Measurements from ENCODE around the gene CENPU.
"Not testable (repeated sequence)": the region's sequence is repeated elsewhere in the genome, so short reads cannot be mapped to it uniquely, and the experiment has no call there.

CENPU gene

GRCh38 chr4:184733654-184734524, at the start of gene CENPU:
TSS of gene CENPU (minus strand) at chr4:184734096. CDS start at chr4:184734062, 34 bp downstream.
- peak; percentile 91 to 92 for DNase-seq (ENCODE audit: low read depth in 2 of 2)

- DNase-seq (ENCODE audit: low read depth in 2 of 2) = no peak
Measured at GRCh38 chr4:184782731-184783373, 49.0 kb upstream of the CENPU start.

DNA sequence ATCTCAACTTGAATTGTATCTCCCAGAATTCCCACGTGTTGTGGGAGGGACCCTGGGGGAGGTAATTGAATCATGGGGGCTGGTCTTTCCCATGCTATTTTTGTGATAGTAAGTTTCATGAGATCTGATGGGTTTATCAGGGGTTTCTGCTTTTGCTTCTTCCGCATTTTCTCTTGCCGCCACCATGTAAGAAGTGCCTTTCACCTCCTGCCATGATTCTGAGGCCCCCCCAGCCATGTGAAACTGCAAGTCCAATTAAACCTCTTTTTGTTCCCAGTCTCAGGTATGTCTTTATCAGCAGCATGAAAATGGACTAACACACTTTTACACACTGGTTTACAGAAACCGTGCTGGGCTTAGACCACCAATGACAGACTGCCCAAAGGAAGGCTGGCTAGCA, 45.3 kb upstream of the CENPU start:
- DNase-seq (ENCODE audit: low read depth in 2 of 2) = not testable (repeated sequence)

DNA sequence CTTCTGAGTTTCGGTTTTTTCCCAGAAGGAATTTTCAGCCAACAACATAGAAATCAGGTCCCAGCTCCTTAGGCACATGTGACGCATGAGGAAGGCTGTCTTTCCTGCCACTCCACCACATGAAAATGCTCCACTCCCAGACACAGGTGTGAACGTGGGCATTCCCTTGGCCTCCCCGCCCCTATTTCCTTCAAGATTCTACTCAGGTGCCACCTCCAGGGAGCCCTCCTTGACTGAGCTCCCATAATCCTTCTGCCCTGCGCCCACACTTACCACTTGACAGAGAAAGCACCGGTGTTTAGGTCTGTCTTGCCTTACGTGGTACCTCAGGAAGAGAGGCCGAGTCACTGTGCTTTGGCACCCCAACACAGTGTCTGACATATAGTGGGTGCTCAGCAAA, 44.4 kb upstream of the CENPU start:
- no peak for DNase-seq (ENCODE audit: low read depth in 2 of 2)

DNA sequence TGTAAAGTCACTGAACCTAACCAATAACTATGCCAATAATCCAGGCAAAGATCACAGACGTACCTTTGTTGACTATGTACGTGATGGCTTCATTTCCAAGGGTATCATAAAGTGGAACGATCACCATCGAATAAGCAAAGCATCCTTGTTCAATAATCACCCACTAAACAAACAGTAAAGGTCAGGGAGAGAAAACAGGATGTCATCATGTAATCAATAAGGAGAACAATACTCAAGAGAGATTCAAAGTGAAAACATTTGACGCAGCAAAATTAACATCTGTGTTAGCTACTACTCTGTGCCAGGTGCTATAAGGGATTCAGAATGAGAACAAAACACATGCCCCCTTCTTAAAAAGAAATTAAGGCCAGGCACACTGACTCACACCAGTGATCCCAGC, 42.9 kb upstream of the CENPU start:
- DNase-seq (ENCODE audit: low read depth in 2 of 2) = no peak

- no peak for DNase-seq (ENCODE audit: low read depth in 2 of 2)
Measured at GRCh38 chr4:184775854-184776555, 42.1 kb upstream of the CENPU start.

DNA sequence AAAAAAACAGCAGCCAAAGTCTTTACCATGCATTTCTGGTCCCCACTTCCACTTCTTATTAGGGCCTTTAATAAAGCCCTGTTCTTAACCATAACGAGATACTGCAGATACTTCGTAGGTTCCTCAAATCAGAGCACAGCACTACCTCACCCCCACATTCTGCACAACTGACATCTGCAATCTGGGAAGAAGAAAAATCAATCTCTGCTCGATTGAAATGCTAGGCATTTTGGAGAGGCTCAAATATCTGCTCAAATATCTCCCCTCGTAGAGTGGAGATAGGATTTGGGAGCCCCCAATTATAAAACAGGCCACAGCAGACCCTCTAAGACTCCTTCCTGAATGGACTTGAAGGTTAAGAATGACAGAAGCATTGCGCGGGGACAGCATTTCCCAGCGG, 40.3 kb upstream of the CENPU start:
- DNase-seq (ENCODE audit: low read depth in 2 of 2) = no peak

GRCh38 chr4:184771416-184771815, 37.5 kb upstream of the CENPU start:
- DNase-seq (ENCODE audit: low read depth in 2 of 2) = no peak

GRCh38 chr4:184769141-184769765, 35.4 kb upstream of the CENPU start:
- DNase-seq (ENCODE audit: low read depth in 2 of 2) = no peak

- DNase-seq (ENCODE audit: low read depth in 2 of 2) = no peak
Measured at GRCh38 chr4:184768296-184768695, 34.4 kb upstream of the CENPU start.

DNA sequence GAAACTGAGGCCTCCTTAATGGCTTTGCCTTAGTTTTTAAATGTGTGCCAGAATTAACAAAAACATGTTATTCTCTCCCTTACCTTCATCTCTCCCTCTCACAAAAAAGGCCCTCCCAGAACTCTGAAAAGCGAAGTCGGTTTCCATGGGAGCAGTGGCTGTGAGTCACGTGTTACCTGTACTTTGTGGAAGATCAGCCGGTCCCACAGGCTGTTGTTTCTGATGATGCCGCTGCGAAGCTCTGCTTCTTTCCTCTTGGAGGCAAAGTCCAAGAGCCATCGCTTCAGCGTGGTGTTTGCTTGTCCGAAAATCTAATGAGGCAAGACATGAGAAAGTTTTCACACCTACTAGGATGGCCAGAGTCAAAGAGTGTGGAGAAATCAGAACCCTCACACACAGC, 32.5 kb upstream of the CENPU start:
- DNase-seq (ENCODE audit: low read depth in 2 of 2) = no peak

DNA sequence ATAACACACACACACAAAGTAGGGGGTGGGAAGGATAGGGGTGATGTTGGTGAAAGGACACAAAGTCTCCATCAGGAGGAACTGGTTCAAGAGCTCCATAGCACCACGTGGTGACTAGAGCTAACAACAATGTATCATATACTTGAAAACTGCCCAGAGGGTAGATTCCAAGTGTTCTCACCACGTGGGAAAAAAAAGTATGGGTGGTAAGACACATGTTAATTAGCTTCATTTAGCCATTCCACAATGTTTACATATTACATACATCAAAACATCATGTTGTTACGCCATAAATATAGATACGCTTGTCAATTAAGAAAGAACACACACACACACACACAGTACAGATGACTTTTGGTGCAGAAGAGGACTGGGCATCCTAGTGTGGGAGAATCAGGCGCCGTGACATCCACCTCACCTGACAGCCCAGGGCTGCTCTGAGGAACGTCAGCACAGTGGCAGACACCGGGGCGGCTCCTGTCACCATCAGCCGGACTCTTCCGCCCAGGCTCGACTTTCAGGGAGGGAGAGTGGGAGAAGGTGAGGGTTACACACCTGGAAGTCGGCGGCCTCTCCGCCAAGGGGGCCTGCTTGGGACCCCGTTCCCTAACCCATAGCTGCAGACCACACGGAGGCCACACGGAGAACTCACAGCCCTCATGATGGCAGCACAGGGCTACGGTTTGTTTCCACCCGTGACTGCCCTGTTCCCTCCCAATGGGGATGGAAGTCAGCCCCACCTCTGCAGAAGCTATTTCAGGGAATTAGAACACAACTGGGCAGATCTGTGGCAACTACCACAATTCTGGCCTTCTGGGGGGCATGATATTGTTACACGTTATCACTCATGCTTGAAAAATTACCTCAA, 31.8 kb upstream of the CENPU start:
- DNase-seq (ENCODE audit: low read depth in 2 of 2) = no peak

GRCh38 chr4:184764601-184765000, 30.7 kb upstream of the CENPU start:
- DNase-seq (ENCODE audit: low read depth in 2 of 2) = no peak

DNA sequence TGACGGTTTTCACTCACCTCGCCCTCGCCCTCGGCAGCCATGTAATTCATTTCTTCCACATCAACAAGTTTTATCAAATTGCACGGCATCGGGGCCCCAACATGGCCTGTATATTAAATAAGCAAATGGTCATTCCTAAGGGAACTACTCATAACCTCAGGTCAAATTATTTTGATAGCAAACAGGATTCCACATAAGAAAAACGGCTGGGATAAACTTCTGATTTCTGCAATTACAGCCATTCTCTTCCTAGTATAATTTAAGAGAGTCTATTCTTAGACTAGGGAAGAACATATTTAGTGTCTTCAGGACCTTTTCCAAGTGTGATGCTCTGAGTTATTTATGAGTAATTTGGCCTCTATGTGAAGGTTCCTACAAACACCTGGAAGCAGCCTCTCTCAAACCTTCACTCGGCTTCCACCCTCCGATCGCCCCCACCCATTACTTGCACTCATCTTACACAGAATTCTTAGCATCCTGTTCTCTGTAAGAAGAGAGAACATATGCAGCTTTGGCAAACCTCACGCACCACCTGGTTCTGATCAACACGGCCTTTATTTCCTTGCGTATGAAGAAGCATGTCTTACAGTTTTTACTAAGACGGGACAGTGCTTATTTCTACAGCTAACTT, 29.4 kb upstream of the CENPU start:
- DNase-seq (ENCODE audit: low read depth in 2 of 2) = no peak

- peak in 1 of 2 experiments; percentile 8 for DNase-seq (ENCODE audit: low read depth in 2 of 2)
Measured at GRCh38 chr4:184762100-184762499, 28.2 kb upstream of the CENPU start.

DNA sequence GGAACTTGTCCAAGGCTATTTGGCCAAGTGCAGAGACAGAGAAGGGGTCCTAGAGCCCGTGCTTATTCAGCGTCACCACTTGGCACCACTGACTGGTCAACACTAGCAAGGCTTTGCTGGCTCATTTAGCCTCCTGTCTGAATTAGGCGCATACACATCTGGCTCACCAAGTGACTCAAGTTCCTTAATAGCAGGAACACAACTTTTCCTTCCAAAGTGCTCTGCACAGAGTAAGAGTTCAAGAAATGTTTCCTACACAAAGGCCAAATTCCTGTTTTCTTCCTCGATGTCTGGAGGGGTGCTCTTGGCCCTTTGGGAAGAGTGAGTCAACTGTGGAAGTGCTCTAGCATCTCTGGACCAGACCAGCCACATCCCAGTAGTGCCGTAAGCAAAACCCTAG, 26.8 kb upstream of the CENPU start:
- no peak for DNase-seq (ENCODE audit: low read depth in 2 of 2)

GRCh38 chr4:184757810-184758209, 23.9 kb upstream of the CENPU start:
- no peak for DNase-seq (ENCODE audit: low read depth in 2 of 2)

DNA sequence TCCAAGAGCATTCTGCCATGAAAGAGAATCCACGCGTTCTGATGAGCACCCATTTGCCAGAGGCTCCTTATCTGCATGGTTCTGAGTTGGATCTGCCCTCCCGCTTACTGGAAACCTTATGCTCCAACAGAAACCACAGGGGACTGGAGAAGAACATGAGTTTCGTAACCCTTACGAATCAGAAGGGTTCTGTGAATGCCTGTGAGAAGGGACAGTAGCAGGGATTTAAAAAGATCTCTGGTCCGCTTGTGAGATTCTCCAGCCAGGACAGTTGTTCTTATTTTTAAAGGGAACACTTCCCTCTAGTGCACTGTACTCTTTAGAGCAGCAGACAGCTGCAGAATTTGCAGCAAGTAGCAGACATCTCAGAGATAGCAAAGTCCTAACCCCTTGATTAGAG, 22.5 kb upstream of the CENPU start:
- no peak for DNase-seq (ENCODE audit: low read depth in 2 of 2)

DNA sequence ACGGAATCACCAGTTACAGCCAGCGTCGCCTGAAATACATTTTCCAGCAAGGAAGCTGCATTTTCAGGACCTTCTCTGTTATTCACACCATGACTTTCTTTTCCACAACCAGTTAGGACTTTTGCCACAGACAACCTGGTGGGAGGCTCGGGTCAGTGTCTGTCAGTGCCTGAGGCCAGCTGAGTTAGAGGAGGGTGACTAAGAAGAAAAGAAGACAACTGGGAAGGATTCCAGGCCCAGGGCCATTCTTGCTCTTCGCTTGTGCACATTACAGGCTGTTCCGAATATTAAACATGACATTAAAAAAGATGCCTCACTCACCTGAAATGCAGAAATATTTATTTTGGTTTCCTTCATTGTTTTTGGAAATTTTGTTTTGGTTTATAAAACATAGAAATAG, 21.4 kb upstream of the CENPU start:
- no peak for DNase-seq (ENCODE audit: low read depth in 2 of 2)

DNA sequence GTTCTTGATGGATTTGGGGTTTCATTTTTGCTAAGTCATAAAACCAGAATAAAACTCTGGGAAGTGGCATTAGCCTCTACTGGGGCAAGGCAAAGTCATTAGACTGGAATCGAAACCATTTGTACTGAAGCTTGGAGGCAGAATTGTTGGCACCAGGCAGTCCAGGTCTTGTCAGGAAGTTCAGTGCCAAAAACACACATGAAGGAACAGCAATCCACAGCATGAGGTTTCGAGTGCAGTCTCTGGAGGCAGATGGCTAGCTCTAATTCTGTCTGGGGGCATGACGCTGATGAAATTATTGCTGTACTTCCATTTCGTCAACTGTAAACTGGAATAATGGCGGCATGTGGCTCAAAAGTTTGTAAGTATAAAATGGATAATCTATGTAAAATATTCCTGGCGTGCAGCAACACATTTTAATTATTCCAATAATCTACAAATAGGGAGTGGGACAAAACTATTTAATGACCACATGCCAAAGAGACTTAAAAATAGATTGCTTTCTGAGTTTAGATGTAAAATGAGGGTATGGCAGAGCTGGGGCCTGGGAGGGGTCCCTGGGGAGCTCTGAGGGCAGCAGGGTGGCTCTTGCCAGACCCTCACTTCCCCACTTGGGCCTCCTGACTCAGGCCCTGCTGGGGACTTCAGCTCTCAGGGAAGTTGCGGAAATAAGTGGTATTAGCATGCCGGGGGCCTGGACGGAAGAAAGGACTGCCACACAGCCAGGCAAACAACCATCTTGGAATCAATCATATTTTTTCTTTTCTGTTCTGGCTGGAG, 18.8 kb upstream of the CENPU start:
- DNase-seq (ENCODE audit: low read depth in 2 of 2) = no peak

Measured in stimulated activated CD4-positive, alpha-beta T cell treated with anti-CD3 and anti-CD28 coated beads, Interleukin-12 subunit alpha, Interleukin-12 subunit beta, amount 100 ng/mL, for 24 hours (primary cell).